IMR-90 (cell line): ENCODE data around the gene FAM118A. TPM values are rescaled to one million over a fixed set of nuclear protein-coding genes. Genes with fewer than 3 reads are reported as not detected.

Experiments used
- ATAC-seq: fragments of 200-7000 bp; cut with Tn5 transposase; 2 replicates; pipeline ENCODE4 v1.9.1; 2020; ENCODE audit warnings: low read depth, mild to moderate bottlenecking, moderate library complexity
- BruUV-seq: library from RNA; stranded (reverse); fragments of 400-500 nt; replicated peaks from 2 replicates; lab custom pipeline; 2021; lab: Mats Ljungman, UMichigan
- CTCF ChIA-PET: fragments of 300-600 bp; formaldehyde crosslinking; extraction: SDS; loops from one replicate; lab custom pipeline; 2021; ENCODE audit warnings: antibody characterized with exemption; lab: Yijun Ruan, JAX
- POLR2A ChIA-PET: fragments of 300-600 bp; sonication (Branson Sonifier 250); formaldehyde crosslinking; loops from one replicate; lab custom pipeline; 2022; ENCODE audit warnings: antibody characterized with exemption; ENCODE audit not compliant: unreplicated experiment; lab: Charles Lee
- DNase-seq: peaks from one replicate; pipeline ENCODE4 v3.0.0; 2013
- H2AFZ ChIP-seq: replicated peaks from 2 replicates; pipeline ENCODE3; 2013; ENCODE audit warnings: low read length, mild to moderate bottlenecking; ENCODE audit not compliant: poor library complexity
- H2AK5ac ChIP-seq: 2 replicates; pipeline ENCODE4 v1.6.1; 2013; ENCODE audit warnings: low read depth, low read length, inconsistent platforms
- H2AK9ac ChIP-seq: replicated peaks from 2 replicates; pipeline ENCODE3; 2013; ENCODE audit warnings: mild to moderate bottlenecking, low read depth, low read length, moderate library complexity; ENCODE audit not compliant: poor library complexity
- H2BK120ac ChIP-seq: 2 replicates; pipeline ENCODE4 v1.6.1; 2013; ENCODE audit warnings: low read depth, low read length, inconsistent platforms
- H2BK15ac ChIP-seq: 3 replicates; pipeline ENCODE4 v1.6.1; 2013; ENCODE audit warnings: low read depth, low read length, inconsistent platforms
- H2BK20ac ChIP-seq: 2 replicates; pipeline ENCODE4 v1.6.1; 2013; ENCODE audit warnings: low read depth, mild to moderate bottlenecking, inconsistent platforms, low read length, moderate library complexity
- H2BK5ac ChIP-seq: 2 replicates; pipeline ENCODE4 v1.6.1; 2013; ENCODE audit warnings: mild to moderate bottlenecking, low read depth, low read length, inconsistent platforms; ENCODE audit not compliant: poor library complexity, severe bottlenecking
- H3K14ac ChIP-seq: replicated peaks from 2 replicates; pipeline ENCODE4 v1.6.1; 2013; ENCODE audit warnings: low read depth, low read length, inconsistent platforms
- H3K18ac ChIP-seq: 2 replicates; pipeline ENCODE4 v1.6.1; 2013; ENCODE audit warnings: low read depth, low read length, control low read depth
- H3K23ac ChIP-seq: 2 replicates; pipeline ENCODE4 v1.6.1; 2013; ENCODE audit warnings: low read depth, low read length, inconsistent platforms
- H3K27ac ChIP-seq: 2 replicates; pipeline ENCODE4 v1.5.1; 2013; ENCODE audit warnings: mild to moderate bottlenecking, control low read depth, low read length; ENCODE audit not compliant: insufficient read depth
- H3K27me3 ChIP-seq: 2 replicates; pipeline ENCODE4 v1.6.1; 2013; ENCODE audit warnings: low read length; ENCODE audit not compliant: control insufficient read depth, insufficient read depth
- H3K36me3 ChIP-seq: 2 replicates; pipeline ENCODE4 v1.6.1; 2013; ENCODE audit warnings: low read length, mixed read lengths; ENCODE audit not compliant: control insufficient read depth, insufficient read depth
- H3K4ac ChIP-seq: 2 replicates; pipeline ENCODE4 v1.6.1; 2013; ENCODE audit warnings: low read depth, low read length, inconsistent platforms
- H3K4me1 ChIP-seq: 2 replicates; pipeline ENCODE4 v1.6.1; 2013; ENCODE audit warnings: low read length, mixed read lengths; ENCODE audit not compliant: control insufficient read depth, insufficient read depth
- H3K4me2 ChIP-seq: 2 replicates; pipeline ENCODE4 v1.6.1; 2013; ENCODE audit warnings: low read depth, mild to moderate bottlenecking, control low read depth, low read length, moderate library complexity
- H3K4me3 ChIP-seq: 2 replicates; pipeline ENCODE4 v1.5.1; 2013; ENCODE audit warnings: low read depth, mild to moderate bottlenecking, control low read depth, low read length, moderate library complexity; ENCODE audit not compliant: insufficient read depth
- H3K56ac ChIP-seq: 2 replicates; pipeline ENCODE4 v1.6.1; 2013; ENCODE audit warnings: low read length, inconsistent platforms; ENCODE audit not compliant: insufficient read depth; ENCODE audit errors: extremely low read depth
- H3K79me1 ChIP-seq, 2 experiments: 2 replicates each; pipeline ENCODE4 v1.6.1; 2013; ENCODE audit warnings: low read length in 2 of 2, inconsistent platforms in 1 of 2, low read depth in 1 of 2
- H3K9ac ChIP-seq: 2 replicates; pipeline ENCODE4 v1.6.1; 2013; ENCODE audit warnings: low read depth, low read length, control low read depth
- H3K9me1 ChIP-seq: 2 replicates; pipeline ENCODE4 v1.6.1; 2013; ENCODE audit warnings: low read length, inconsistent platforms; ENCODE audit not compliant: insufficient read depth
- H3K9me3 ChIP-seq: 2 replicates; pipeline ENCODE4 v1.6.1; 2013; ENCODE audit warnings: low read length; ENCODE audit not compliant: control insufficient read depth, insufficient read depth
- H4K20me1 ChIP-seq: 2 replicates; pipeline ENCODE4 v1.6.1; 2013; ENCODE audit warnings: low read length, inconsistent platforms; ENCODE audit not compliant: insufficient read depth
- H4K5ac ChIP-seq: 2 replicates; pipeline ENCODE4 v1.6.1; 2013; ENCODE audit warnings: mild to moderate bottlenecking, low read depth, low read length, control low read depth
- H4K8ac ChIP-seq, 2 experiments: 2 replicates each; pipeline ENCODE4 v1.6.1; 2013; ENCODE audit warnings: low read depth in 2 of 2, low read length in 2 of 2, control low read depth in 1 of 2, inconsistent platforms in 1 of 2
- H4K91ac ChIP-seq: 2 replicates; pipeline ENCODE4 v1.6.1; 2013; ENCODE audit warnings: low read depth, low read length, inconsistent platforms; ENCODE audit not compliant: insufficient read depth
- NFE2L2 ChIP-seq: fragments of 150-350 bp; IDR thresholded peaks from 2 replicates; pipeline ENCODE4 v1.6.1; 2016; ENCODE audit warnings: low read depth, mild to moderate bottlenecking, low read length
- WGBS, 2 experiments: methylation state at CpG; one replicate each; pipeline versions ENCODE4 v1.1.5 to v1.1.7; 2013; ENCODE audit warnings: missing lambda C conversion rate in 2 of 2; ENCODE audit not compliant: insufficient read length in 1 of 2; ENCODE audit errors: extremely low coverage in 2 of 2; 5-methylcytosine and 5-hydroxymethylcytosine counted together
- dilution Hi-C: fragments of 300-500 bp; cut with HindIII; formaldehyde crosslinking; loops from one replicate; pipeline ENCODE4 v1.14.3; 2018; ENCODE audit warnings: low sequenced_read_pairs; ENCODE audit not compliant: unreplicated experiment
- in situ Hi-C: fragments of 300-500 bp; cut with MboI; formaldehyde crosslinking; loops from 3 replicates; pipeline ENCODE4 v1.14.3; 2019; ENCODE audit warnings: low sequenced_read_pairs, inconsistent platforms, mixed read lengths
- intact Hi-C: fragments of 100-400 bp; cut with micrococcal nuclease; formaldehyde crosslinking; loops from 2 replicates; pipeline ENCODE4 v1.10.0; 2022
- polyA plus RNA-seq, 3 experiments: library from polyadenylated mRNA; depleted of rRNA; stranded (reverse); fragments of >200 nt; gene quantifications; 2 replicates each; pipeline ENCODE4 v1.2.3, GENCODE V29; 2012; ENCODE audit warnings: low replicate concordance in 1 of 3
- total RNA-seq: library from RNA; depleted of rRNA; stranded (reverse); fragments of >200 nt; gene quantifications from 2 replicates; pipeline ENCODE4 v1.2.3, GENCODE V29; 2012
- TF ChIP-seq, protein P1 (sequence below): conservative IDR thresholded peaks from 2 replicates; pipeline ENCODE4 v1.5.1; 2012; ENCODE audit warnings: mild to moderate bottlenecking, low read depth, low read length, improper control_type of control experiment

The FAM118A gene
- total and polyA plus RNA-seq, 2 of the 4 experiments (the other 2 are of a cell fraction) = 20.6 to 95.6 TPM

DNA sequence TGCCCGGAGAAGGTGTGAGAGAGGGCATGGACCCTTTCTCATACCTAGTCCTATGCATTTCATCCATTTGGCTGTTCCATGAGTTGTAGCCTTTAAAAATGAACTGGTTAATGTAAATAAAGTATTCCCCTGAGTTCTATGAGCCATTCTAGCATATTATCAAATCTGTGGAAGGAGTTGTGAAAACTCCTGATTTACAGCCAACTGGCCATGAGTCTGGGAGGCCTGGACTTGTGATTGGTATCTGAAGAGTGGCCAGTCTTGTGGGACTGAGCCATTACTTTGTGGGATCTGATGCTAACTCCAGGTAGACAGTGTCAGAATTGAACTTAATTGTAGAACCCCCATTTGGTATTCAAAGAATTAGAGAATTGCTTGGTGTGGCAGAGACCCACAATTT is 48.4 kb downstream of the FAM118A start:
- Histone ChIP-seq H2AK9ac (no peak overlapping the region), H3K56ac (no peak overlapping the region), H3K36me3 (no peaks in the 10 kb centered on the region), H3K9me1 (no peaks in the 10 kb centered on the region), H4K91ac (no peak overlapping the region), H3K4me1 (no peaks in the 10 kb centered on the region), H4K20me1 (no peaks in the 10 kb centered on the region), H2BK5ac (no peak overlapping the region), H4K8ac (no peak overlapping the region), H4K5ac (no peak overlapping the region), H2AFZ (no peak overlapping the region), H3K9ac (no peak overlapping the region), H3K18ac (no peak overlapping the region), H2AK5ac (no peak overlapping the region), H3K27me3 (peaks cover 13% of the 10 kb centered on the region), H2BK20ac (no peak overlapping the region), H3K79me1 (no peaks in the 10 kb centered on the region), H2BK120ac (no peak overlapping the region), H3K14ac (no peak overlapping the region), H3K27ac (no peak overlapping the region), H2BK15ac (no peak overlapping the region), H3K4ac (no peak overlapping the region), H3K9me3 (no peaks in the 10 kb centered on the region), H3K4me3 (no peak overlapping the region), H3K4me2 (no peak overlapping the region), H3K23ac (no peak overlapping the region)
- WGBS, 2 experiments = no CpG with 5 or more reads among the region's 1 CpG
- ChIA-PET POLR2A (no interaction called here), CTCF (no interaction called here)
- intact Hi-C loops = loop anchor here (5.0 kb wide), 1 partner anchor 39 kb away; no protein-coding TSS in a partner anchor
- no peak for ATAC-seq
- dilution Hi-C loops = no loop called here
- in situ Hi-C loops = no loop called here
- no peak for DNase-seq
- no TSS peak for BruUV-seq
- TF ChIP-seq, protein P1, sequence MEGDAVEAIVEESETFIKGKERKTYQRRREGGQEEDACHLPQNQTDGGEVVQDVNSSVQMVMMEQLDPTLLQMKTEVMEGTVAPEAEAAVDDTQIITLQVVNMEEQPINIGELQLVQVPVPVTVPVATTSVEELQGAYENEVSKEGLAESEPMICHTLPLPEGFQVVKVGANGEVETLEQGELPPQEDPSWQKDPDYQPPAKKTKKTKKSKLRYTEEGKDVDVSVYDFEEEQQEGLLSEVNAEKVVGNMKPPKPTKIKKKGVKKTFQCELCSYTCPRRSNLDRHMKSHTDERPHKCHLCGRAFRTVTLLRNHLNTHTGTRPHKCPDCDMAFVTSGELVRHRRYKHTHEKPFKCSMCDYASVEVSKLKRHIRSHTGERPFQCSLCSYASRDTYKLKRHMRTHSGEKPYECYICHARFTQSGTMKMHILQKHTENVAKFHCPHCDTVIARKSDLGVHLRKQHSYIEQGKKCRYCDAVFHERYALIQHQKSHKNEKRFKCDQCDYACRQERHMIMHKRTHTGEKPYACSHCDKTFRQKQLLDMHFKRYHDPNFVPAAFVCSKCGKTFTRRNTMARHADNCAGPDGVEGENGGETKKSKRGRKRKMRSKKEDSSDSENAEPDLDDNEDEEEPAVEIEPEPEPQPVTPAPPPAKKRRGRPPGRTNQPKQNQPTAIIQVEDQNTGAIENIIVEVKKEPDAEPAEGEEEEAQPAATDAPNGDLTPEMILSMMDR = no peak
- no peak for TF ChIP-seq NFE2L2
